Measurements from ENCODE around the gene UPF3A.
"Not testable (repeated sequence)": the region's sequence is repeated elsewhere in the genome, so short reads cannot be mapped to it uniquely, and the experiment has no call there.

Gene UPF3A, protein sequence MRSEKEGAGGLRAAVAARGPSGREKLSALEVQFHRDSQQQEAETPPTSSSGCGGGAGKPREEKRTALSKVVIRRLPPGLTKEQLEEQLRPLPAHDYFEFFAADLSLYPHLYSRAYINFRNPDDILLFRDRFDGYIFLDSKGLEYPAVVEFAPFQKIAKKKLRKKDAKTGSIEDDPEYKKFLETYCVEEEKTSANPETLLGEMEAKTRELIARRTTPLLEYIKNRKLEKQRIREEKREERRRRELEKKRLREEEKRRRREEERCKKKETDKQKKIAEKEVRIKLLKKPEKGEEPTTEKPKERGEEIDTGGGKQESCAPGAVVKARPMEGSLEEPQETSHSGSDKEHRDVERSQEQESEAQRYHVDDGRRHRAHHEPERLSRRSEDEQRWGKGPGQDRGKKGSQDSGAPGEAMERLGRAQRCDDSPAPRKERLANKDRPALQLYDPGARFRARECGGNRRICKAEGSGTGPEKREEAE

GRCh38 chr13:114281351-114282040, at the start of gene UPF3A:
Gene UPF3A (plus strand): TSS chr13:114281601. CDS start chr13:114281640, 39 bp downstream.
- DNase-seq = peak; percentile 59 to 99 (median 90)

- no peak for DNase-seq
Measured at GRCh38 chr13:114231886-114232285, 49.5 kb upstream of the UPF3A start.

DNA sequence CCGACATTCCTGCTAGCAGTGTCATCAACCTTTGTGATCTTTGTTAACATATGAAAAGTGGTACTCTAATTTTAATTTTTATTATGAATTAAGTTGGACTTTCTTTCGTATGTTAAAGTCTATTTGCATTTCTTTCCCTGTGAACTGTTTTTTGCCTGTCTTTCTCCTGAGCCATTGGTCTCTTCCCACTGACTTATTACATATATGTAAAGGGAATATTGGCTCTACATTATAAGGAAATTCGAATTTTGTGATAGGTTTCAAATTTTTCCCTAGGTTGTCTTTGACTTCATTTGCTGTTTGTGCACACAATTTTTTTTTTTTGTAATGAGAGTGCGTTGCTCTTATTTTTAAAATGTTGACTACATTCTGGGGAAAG, 47.1 kb upstream of the UPF3A start:
- no peak for DNase-seq

GRCh38 chr13:114234645-114235421, 46.6 kb upstream of the UPF3A start, which contains the start of gene CDC16:
Gene CDC16 (plus strand): TSS chr13:114234897. CDS start chr13:114235085, 188 bp downstream.
- DNase-seq = peak; percentile 35 to 96 (median 88)

GRCh38 chr13:114235697-114236096, 45.7 kb upstream of the UPF3A start:
- DNase-seq = no peak

DNA sequence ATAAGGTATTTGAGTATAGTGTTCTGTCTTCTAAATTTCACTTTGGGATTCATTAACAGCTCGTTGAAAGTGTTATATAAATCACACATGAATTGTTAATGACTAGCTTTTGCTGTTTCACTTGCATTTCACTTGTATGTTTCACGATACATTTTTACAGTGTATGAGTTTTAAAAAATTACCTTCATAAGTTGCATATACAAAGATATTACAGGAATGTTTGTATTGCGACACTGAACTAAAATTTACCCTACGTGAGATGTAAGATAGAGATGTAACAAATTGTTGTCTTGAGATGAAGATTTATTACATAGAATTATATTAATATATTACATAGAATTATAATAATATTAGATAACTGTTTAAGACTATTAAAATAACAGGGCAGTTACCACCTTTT, 45.2 kb upstream of the UPF3A start:
- no peak for DNase-seq

DNA sequence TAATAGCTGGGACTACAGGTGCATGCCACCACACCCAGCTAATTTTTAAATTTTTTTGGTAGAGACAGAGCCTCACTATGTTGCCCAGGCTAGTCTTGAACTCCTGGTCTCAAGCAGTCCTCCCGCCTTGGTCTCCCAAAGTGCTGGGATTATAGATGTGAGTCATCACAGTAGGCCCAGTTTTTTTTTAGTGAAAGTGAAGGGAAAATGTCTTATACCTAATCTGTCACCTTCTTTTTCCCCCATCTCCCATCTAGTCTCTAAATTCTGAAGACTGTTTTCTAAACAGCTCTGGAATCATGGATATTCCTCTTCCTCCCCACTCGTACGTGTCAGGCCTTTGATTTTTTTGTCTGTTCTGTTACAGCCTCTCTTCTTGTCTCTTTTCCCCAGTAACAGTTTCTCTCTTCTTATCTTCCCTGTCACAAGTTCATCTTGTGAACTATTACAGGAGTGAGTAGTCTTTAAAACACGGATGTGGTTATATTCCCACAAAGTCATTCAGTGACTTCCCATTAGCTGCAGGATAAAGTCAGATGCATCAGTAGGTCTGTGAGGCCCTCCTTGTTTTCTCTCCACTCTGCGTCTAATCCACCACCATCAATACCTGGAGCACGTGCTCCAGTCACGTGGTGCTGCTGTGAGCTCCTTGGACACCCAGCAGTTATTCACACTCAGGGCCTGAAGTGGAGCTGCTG, 43.8 kb upstream of the UPF3A start:
- no peak for DNase-seq

DNA sequence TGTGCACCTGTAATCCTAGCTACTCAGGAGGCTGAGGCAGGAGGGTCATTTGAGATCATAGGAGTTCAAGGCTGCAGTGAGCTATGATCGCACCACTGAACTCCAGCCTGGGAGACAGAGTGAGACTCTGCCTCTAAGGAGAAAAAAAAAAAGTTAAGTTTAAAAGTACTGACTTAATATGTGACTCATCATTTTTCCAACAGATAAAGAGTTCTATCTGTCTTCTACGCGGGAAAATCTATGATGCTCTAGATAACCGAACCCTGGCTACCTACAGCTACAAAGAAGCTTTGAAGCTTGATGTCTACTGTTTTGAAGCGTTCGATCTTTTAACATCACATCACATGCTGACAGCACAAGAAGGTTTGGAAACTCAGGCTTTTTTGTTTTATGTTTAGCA, 39.5 kb upstream of the UPF3A start:
- DNase-seq = no peak

DNA sequence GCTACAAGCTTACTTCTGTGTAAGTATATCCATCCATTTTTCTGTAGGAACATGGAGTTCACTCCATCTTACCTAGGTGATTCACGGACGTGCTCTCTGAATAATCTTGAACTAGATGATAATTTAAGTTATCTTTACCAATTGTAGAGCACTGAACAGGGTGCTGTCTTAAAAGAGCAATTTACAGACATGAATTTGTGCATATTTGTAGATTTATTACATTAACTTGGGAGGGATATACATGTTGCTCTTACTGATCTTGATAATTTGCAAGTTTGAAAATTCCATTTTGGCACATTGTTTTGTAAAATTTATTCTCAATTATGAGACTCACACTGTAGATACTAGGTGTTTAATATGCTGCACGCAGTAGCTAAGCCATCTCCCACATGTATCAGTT, 37.4 kb upstream of the UPF3A start:
- no peak for DNase-seq

GRCh38 chr13:114244637-114245036, 36.8 kb upstream of the UPF3A start:
- DNase-seq = no peak

DNA sequence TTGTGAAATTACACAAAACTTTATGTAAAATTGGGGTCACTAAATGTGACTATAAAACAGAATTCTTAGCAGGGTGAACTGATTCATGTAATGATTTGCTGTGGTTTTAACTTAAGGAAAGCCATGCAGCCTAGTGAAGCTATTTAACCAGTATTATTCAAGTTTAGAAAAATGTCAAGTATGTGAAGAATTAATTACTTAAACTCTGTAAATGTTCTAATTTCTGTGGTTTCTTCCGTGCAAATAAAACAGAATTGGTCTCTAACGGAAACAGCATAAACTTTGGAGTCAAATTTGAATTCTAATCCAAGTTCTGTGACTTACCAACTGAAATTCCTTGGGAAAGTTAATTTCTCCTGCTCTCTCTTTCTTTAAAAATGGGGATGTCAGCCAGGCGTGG, 33.4 kb upstream of the UPF3A start:
- no peak for DNase-seq

GRCh38 chr13:114249077-114249476, 32.3 kb upstream of the UPF3A start:
- no peak for DNase-seq

- DNase-seq = not testable (repeated sequence)
Measured at GRCh38 chr13:114251639-114252440, 29.6 kb upstream of the UPF3A start.

- DNase-seq = no peak
Measured at GRCh38 chr13:114256547-114256946, 24.9 kb upstream of the UPF3A start.

- no peak for DNase-seq
Measured at GRCh38 chr13:114257014-114257413, 24.4 kb upstream of the UPF3A start.

DNA sequence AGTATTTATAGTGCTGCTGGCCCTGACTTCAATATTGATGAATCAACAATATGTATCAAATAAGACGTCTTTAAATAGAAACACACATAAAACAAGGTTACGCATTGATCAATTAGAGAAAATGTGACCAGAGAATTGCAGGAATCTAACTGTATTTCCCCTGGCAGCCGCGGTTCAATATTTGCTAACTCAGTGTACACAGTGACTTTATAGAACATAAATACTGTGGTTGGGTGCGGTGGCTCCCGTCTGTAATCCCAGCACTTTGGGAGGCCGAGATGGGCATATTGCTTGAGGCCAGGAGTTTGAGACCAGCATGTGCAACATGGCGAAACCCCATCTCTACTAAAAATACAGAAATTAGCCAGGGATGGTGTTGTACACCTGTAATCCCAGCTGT, 22.8 kb upstream of the UPF3A start:
- no peak for DNase-seq

- no peak for DNase-seq
Measured at GRCh38 chr13:114259374-114259773, 22.0 kb upstream of the UPF3A start.

DNA sequence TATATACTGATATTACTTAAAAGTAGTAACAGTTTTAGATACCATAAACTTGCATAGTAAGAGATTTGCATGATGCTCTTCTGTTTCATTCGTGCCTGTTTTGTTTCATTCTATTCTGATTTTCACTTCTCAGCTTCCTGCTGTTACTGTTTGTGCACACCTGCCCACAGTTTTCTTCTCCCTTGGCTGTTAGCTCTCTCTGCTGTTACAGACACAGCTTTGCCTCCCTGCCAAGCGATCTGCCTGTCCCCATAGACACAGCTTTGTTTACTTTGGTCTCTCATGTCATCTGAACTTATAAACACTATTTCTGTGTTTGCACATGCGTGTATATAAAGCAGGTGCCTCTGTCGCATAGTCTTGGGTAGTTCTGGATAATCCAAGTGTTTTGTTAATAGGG, 21.4 kb upstream of the UPF3A start:
- peak in 3 of 56 donors; percentile 4 to 7 (median 5) for DNase-seq

DNA sequence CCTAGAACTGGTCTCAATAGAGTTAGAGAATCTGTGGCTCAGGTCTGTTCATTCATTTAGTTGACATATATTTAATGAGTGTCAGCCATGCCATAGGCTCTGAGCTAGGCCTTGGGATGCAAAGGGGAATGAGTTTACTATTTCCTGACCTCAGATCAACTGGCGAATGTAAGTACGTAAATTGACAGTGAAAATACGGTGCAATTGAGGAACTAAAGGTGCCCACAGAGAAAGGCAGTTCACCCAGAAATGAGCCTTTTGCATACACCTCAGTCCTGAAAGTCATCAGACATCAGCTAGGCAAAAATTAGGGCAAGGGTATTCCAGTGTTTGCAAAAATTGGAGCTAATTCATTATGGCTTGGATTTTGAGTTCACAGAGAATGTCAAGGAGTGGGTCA, 20.6 kb upstream of the UPF3A start:
- DNase-seq = no peak

GRCh38 chr13:114261328-114261965, 20.0 kb upstream of the UPF3A start:
- DNase-seq = no peak

All from amygdala (tissue), 56 donors.